ENCODE measurements around the gene LAIR2.

GRCh38 chr19:54523403-54523802 is 20.8 kb downstream of the LAIR2 start:
- TF ChIP-seq CTCF (conservative IDR thresholded peaks at IDR 0.05; ENCODE audit: low read depth in 2 of 2) (no peak), EZH2phosphoT487 (IDR thresholded peaks at IDR 0.05; ENCODE audit: unreplicated experiment) (no peak)
- TF ChIP-seq, protein P1, sequence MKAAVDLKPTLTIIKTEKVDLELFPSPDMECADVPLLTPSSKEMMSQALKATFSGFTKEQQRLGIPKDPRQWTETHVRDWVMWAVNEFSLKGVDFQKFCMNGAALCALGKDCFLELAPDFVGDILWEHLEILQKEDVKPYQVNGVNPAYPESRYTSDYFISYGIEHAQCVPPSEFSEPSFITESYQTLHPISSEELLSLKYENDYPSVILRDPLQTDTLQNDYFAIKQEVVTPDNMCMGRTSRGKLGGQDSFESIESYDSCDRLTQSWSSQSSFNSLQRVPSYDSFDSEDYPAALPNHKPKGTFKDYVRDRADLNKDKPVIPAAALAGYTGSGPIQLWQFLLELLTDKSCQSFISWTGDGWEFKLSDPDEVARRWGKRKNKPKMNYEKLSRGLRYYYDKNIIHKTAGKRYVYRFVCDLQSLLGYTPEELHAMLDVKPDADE (IDR thresholded peaks at IDR 0.05), result no peak
